ENCODE measurements around the gene SLC6A13. TPM values are rescaled to one million over a fixed set of nuclear protein-coding genes. Genes with fewer than 3 reads are reported as not detected.

The SLC6A13 gene
- total and polyA plus RNA-seq, 2 donors (not counting 1 experiment from before 2014, with no cell fraction given): 0.22 to 0.54 TPM

DNA sequence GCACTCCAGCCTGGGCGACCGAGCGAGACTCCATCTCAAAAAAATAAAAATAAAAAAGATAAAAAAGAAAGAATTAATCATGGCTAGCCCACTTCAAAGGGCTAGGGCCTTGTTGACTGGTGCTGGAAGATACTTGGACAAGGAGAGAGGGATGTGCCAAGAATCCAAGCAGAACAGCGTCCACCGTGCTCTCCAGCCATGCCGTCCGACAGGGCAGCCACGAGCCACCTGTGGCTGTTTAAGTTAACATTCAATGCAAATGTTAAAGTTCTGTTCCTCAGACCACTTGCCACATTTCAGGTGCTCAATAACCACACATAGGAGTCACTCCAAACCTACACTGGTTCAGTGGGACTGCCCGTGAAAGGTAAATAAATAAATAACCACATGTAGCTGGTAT lies 21.4 kb downstream of the SLC6A13 start:
- H3K27me3 Mint-ChIP-seq: peaks cover 39% of the 10 kb centered on the region
- H3K27ac Mint-ChIP-seq: no peak overlapping the region
- H3K79me2 ChIP-seq (ENCODE audit: control insufficient read depth, insufficient read depth, low read length): no peaks in the 10 kb centered on the region
- no peak overlapping the region for H3K4me3 ChIP-seq (ENCODE audit: control extremely low read depth in 1 of 5, extremely low read depth in 1 of 5, insufficient read depth in 1 of 5, low read depth in 2 of 5, low read length in 4 of 5)
- TF ChIP-seq, protein P1, sequence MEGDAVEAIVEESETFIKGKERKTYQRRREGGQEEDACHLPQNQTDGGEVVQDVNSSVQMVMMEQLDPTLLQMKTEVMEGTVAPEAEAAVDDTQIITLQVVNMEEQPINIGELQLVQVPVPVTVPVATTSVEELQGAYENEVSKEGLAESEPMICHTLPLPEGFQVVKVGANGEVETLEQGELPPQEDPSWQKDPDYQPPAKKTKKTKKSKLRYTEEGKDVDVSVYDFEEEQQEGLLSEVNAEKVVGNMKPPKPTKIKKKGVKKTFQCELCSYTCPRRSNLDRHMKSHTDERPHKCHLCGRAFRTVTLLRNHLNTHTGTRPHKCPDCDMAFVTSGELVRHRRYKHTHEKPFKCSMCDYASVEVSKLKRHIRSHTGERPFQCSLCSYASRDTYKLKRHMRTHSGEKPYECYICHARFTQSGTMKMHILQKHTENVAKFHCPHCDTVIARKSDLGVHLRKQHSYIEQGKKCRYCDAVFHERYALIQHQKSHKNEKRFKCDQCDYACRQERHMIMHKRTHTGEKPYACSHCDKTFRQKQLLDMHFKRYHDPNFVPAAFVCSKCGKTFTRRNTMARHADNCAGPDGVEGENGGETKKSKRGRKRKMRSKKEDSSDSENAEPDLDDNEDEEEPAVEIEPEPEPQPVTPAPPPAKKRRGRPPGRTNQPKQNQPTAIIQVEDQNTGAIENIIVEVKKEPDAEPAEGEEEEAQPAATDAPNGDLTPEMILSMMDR (IDR thresholded peaks at IDR 0.05): no peak
- TF ChIP-seq EZH2 (IDR thresholded peaks at IDR 0.05; ENCODE audit: borderline replicate concordance, insufficient read depth, low read depth, low read length, poor library complexity, severe bottlenecking): no peak
- H4K20me1 ChIP-seq (ENCODE audit: control insufficient read depth, insufficient read depth, low read length, poor library complexity, severe bottlenecking): no peaks in the 10 kb centered on the region
- no peak overlapping the region for H3K4me3 Mint-ChIP-seq
- H3K9me3 ChIP-seq (ENCODE audit: control extremely low read depth in 1 of 3, control insufficient read depth in 2 of 3, insufficient read depth in 1 of 3, low read length in 2 of 3): peaks cover 0 to 24% (median 4%) of the 10 kb centered on the region in 3 donors
- no peaks in the 10 kb centered on the region for H3K36me3 ChIP-seq (replicated peaks in 1 of 2; ENCODE audit: control extremely low read depth in 1 of 2, control insufficient read depth in 1 of 2, extremely low read depth in 1 of 2, insufficient read depth in 2 of 2, low read length in 1 of 2)
- CTCF ChIA-PET: no interaction called here
- WGBS (ENCODE audit: insufficient coverage): 92% methylated on average over 6 of the region's 9 CpGs
- DNase-seq: no peak
- POLR2A ChIA-PET: no interaction called here
- H3K27me3 ChIP-seq (replicated peaks in 1 of 4; ENCODE audit: control extremely low read depth in 1 of 4, control insufficient read depth in 3 of 4, insufficient read depth in 4 of 4, low read length in 3 of 4): peaks cover 0 to 8% (median 0%) of the 10 kb centered on the region in 4 experiments
- no peaks in the 10 kb centered on the region for H3K4me1 ChIP-seq (ENCODE audit: control insufficient read depth in 2 of 2, insufficient read depth in 2 of 2, low read length in 2 of 2)
- H2AFZ ChIP-seq (ENCODE audit: insufficient read depth, low read depth, low read length, poor library complexity, severe bottlenecking): no peak overlapping the region
- intact Hi-C loops (cut with micrococcal nuclease): no loop called here
- no peak overlapping the region for H3K9ac ChIP-seq (ENCODE audit: low read length)
- H3K4me2 ChIP-seq (replicated peaks; ENCODE audit: low read depth, low read length, poor library complexity, severe bottlenecking): no peak overlapping the region
- ATAC-seq (ENCODE audit: low read depth): no peak
- H3K27ac ChIP-seq (ENCODE audit: low read length in 2 of 2): no peak overlapping the region
- H3K4me1 Mint-ChIP-seq: no peaks in the 10 kb centered on the region
- peaks cover 3% of the 10 kb centered on the region for H3K9me3 Mint-ChIP-seq (ENCODE audit: insufficient read depth)

DNA sequence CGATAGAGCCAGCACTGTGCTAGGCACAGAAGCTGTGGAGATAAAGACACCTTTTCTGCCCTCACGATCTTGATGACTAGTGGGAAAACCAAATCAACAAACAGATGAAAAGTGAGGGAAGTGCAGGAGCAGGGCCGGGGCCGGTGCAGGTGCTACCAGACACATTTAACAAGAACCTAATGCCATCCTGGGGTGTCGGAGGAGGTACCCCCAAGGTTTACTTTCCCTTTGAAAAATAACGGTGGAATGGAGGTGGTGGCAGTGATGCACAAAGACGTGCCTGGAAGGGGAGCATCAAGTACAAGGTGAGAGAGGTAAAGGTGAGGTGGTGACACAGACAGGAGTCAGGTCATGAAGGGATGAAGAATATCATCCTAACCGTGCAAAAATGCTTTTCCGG lies 22.1 kb downstream of the SLC6A13 start:
- Histone ChIP-seq H3K4me2 (replicated peaks; ENCODE audit: low read depth, low read length, poor library complexity, severe bottlenecking) (no peak overlapping the region), H4K20me1 (ENCODE audit: control insufficient read depth, insufficient read depth, low read length, poor library complexity, severe bottlenecking) (no peaks in the 10 kb centered on the region), H3K36me3 (replicated peaks in 1 of 2; ENCODE audit: control extremely low read depth in 1 of 2, control insufficient read depth in 1 of 2, extremely low read depth in 1 of 2, insufficient read depth in 2 of 2, low read length in 1 of 2) (no peaks in the 10 kb centered on the region), H3K4me3 (ENCODE audit: control extremely low read depth in 1 of 5, extremely low read depth in 1 of 5, insufficient read depth in 1 of 5, low read depth in 2 of 5, low read length in 4 of 5) (no peak overlapping the region), H3K27ac (ENCODE audit: low read length in 2 of 2) (no peak overlapping the region), H3K27me3 (replicated peaks in 1 of 4; ENCODE audit: control extremely low read depth in 1 of 4, control insufficient read depth in 3 of 4, insufficient read depth in 4 of 4, low read length in 3 of 4) (peaks cover 0 to 8% (median 0%) of the 10 kb centered on the region in 4 experiments), H3K9ac (ENCODE audit: low read length) (no peak overlapping the region), H3K79me2 (ENCODE audit: control insufficient read depth, insufficient read depth, low read length) (no peaks in the 10 kb centered on the region), H3K4me1 (ENCODE audit: control insufficient read depth in 2 of 2, insufficient read depth in 2 of 2, low read length in 2 of 2) (no peaks in the 10 kb centered on the region), H2AFZ (ENCODE audit: insufficient read depth, low read depth, low read length, poor library complexity, severe bottlenecking) (no peak overlapping the region), H3K9me3 (ENCODE audit: control extremely low read depth in 1 of 3, control insufficient read depth in 2 of 3, insufficient read depth in 1 of 3, low read length in 2 of 3) (peaks cover 0 to 23% (median 3%) of the 10 kb centered on the region in 3 donors)
- Mint-ChIP-seq H3K27ac (no peak overlapping the region), H3K9me3 (ENCODE audit: insufficient read depth) (peaks cover 6% of the 10 kb centered on the region), H3K4me1 (no peaks in the 10 kb centered on the region), H3K4me3 (no peak overlapping the region), H3K27me3 (peaks cover 39% of the 10 kb centered on the region)
- POLR2A ChIA-PET: no interaction called here
- DNase-seq: no peak
- CTCF ChIA-PET: no interaction called here
- ATAC-seq (ENCODE audit: low read depth): no peak
- intact Hi-C loops (cut with micrococcal nuclease): no loop called here
- TF ChIP-seq, protein P1 (IDR thresholded peaks at IDR 0.05): no peak
- no peak for TF ChIP-seq EZH2 (IDR thresholded peaks at IDR 0.05; ENCODE audit: borderline replicate concordance, insufficient read depth, low read depth, low read length, poor library complexity, severe bottlenecking)
- WGBS (ENCODE audit: insufficient coverage): 93% methylated on average over 6 of the region's 9 CpGs

Data from B cell (primary cell).